HCT116 (cell line): ENCODE data around the gene RASSF3. TPM values are rescaled to one million over a fixed set of nuclear protein-coding genes. Genes with fewer than 3 reads are reported as not detected.

ENCODE experiments used
- ATAC-seq: fragments of 200-7000 bp; cut with Tn5 transposase; 2 replicates; pipeline ENCODE4 v1.9.1; 2020; ENCODE audit warnings: mild to moderate bottlenecking, moderate library complexity
- BruUV-seq: library from RNA; stranded (reverse); fragments of 400-500 nt; replicated peaks from 2 replicates; lab custom pipeline; 2021; lab: Mats Ljungman, UMichigan
- CTCF ChIA-PET: fragments of 300-600 bp; sonication (Branson Sonifier 250); formaldehyde crosslinking; loops from one replicate; lab custom pipeline; 2021; ENCODE audit warnings: antibody characterized with exemption; lab: Charles Lee
- POLR2A ChIA-PET: fragments of 300-600, 350-600 bp; sonication (Branson Sonifier 250); formaldehyde crosslinking; loops from one replicate; lab custom pipeline; 2021; ENCODE audit warnings: antibody characterized with exemption; lab: Charles Lee
- RAD21 ChIA-PET, 2 experiments: fragments of 300-600 bp; sonication (Branson Sonifier 250); formaldehyde crosslinking; loops; one replicate each; lab custom pipeline; 2023; ENCODE audit warnings: low total read pairs in 2 of 2; ENCODE audit not compliant: uncharacterized antibody in 2 of 2, unreplicated experiment in 2 of 2, low non-redundant PET in 1 of 2; lab: Charles Lee
- DNase-seq: peaks from one replicate; pipeline ENCODE4 v3.0.0-alpha.2; 2010; ENCODE audit warnings: low read depth, low spot score
- H2AFZ ChIP-seq: fragments of 200-600 bp; shearing (Covaris generic), sonication (generic); 2 replicates; pipeline ENCODE4 v1.6.1; 2017; ENCODE audit warnings: low read depth, mixed run types, mixed read lengths, antibody characterized with exemption, low read length; ENCODE audit not compliant: poor library complexity, severe bottlenecking
- H3K27ac ChIP-seq: 2 replicates; pipeline ENCODE4 v1.5.1; 2012; ENCODE audit warnings: low read depth, low read length
- H3K27me3 ChIP-seq: fragments of 200-600 bp; sonication (generic); 2 replicates; pipeline ENCODE4 v1.6.1; 2016; ENCODE audit warnings: mixed run types, low read length, mixed read lengths; ENCODE audit not compliant: insufficient read depth
- H3K36me3 ChIP-seq, 2 experiments: fragments of 200-500 bp in 1 of 2; fragments of 200-600 bp in 1 of 2; sonication (Bioruptor generic) in 1 of 2; sonication (generic) in 1 of 2; 2 replicates each; pipeline versions ENCODE4 v1.5.1 to v1.6.1; 2014 to 2016; ENCODE audit warnings: low read length in 2 of 2, inconsistent platforms in 1 of 2, mixed read lengths in 1 of 2, mixed run types in 1 of 2; ENCODE audit not compliant: insufficient read depth in 2 of 2, control insufficient read depth in 1 of 2
- H3K4me1 ChIP-seq, 2 experiments: fragments of 200-600 bp in 1 of 2; sonication (generic) in 1 of 2; 2 replicates each; pipeline versions ENCODE4 v1.5.1 to v1.6.1; 2012 to 2017; ENCODE audit warnings: low read length in 2 of 2, inconsistent platforms in 1 of 2, mild to moderate bottlenecking in 1 of 2, mixed read lengths in 1 of 2, mixed run types in 1 of 2, moderate library complexity in 1 of 2; ENCODE audit not compliant: insufficient read depth in 2 of 2, control insufficient read depth in 1 of 2
- H3K4me2 ChIP-seq: fragments of 200-600 bp; sonication (generic); 2 replicates; pipeline ENCODE4 v1.6.1; 2017; ENCODE audit warnings: mixed run types, low read length, mixed read lengths
- H3K4me3 ChIP-seq, 2 experiments: fragments of 200-600 bp in 1 of 2; sonication (generic) in 1 of 2; replicated peaks in 1 of 2; 2 replicates each; pipeline ENCODE4 v1.5.1; 2011 to 2016; ENCODE audit warnings: low read length in 2 of 2, control low read depth in 1 of 2, low read depth in 1 of 2, mild to moderate bottlenecking in 1 of 2, mixed read lengths in 1 of 2, mixed run types in 1 of 2
- H3K79me2 ChIP-seq: fragments of 200-600 bp; sonication (generic); 2 replicates; pipeline ENCODE4 v1.6.1; 2017; ENCODE audit warnings: mild to moderate bottlenecking, mixed run types, low read length, moderate library complexity, mixed read lengths; ENCODE audit not compliant: insufficient read depth
- H3K9ac ChIP-seq: fragments of 200-600 bp; sonication (generic); 2 replicates; pipeline ENCODE4 v1.6.1; 2016; ENCODE audit warnings: low read length, mixed read lengths
- H3K9me2 ChIP-seq: fragments of 200-600 bp; sonication (generic), shearing (Covaris generic); 2 replicates; pipeline ENCODE4 v1.6.1; 2017; ENCODE audit warnings: mixed run types, mild to moderate bottlenecking, moderate library complexity; ENCODE audit not compliant: insufficient read depth
- H3K9me3 ChIP-seq, 2 experiments: fragments of 200-500 bp in 1 of 2; fragments of 200-600 bp in 1 of 2; sonication (Bioruptor generic) in 1 of 2; sonication (generic) in 1 of 2; 2 replicates each; pipeline ENCODE4 v1.6.1; 2014 to 2017; ENCODE audit warnings: low read length in 2 of 2, mixed read lengths in 2 of 2, inconsistent platforms in 1 of 2, low read depth in 1 of 2, mild to moderate bottlenecking in 1 of 2, mixed run types in 1 of 2, moderate library complexity in 1 of 2; ENCODE audit not compliant: control insufficient read depth in 1 of 2, insufficient read depth in 1 of 2
- H4K20me1 ChIP-seq: fragments of 200-600 bp; sonication (generic), shearing (Covaris generic); 2 replicates; pipeline ENCODE4 v1.6.1; 2017; ENCODE audit warnings: mixed run types, mild to moderate bottlenecking, moderate library complexity; ENCODE audit not compliant: insufficient read depth
- CBX3 ChIP-seq: IDR thresholded peaks from 2 replicates; pipeline ENCODE4 v1.6.1; 2012; ENCODE audit warnings: low read depth
- CEBPB ChIP-seq: IDR thresholded peaks from 2 replicates; pipeline ENCODE4 v1.6.1; 2012; ENCODE audit warnings: low read depth
- CTCF ChIP-seq, 3 experiments: fragments of 200-600 bp in 1 of 3; sonication (generic) in 1 of 3; IDR thresholded peaks in 2 of 3; conservative IDR thresholded peaks in 1 of 3; 2 replicates each; pipeline ENCODE4 v1.5.1; 2012 to 2017; ENCODE audit warnings: low read depth in 2 of 3, low read length in 2 of 3, antibody characterized with exemption in 1 of 3, borderline replicate concordance in 1 of 3, control low read depth in 1 of 3, mild to moderate bottlenecking in 1 of 3, mixed read lengths in 1 of 3, mixed run types in 1 of 3, moderate library complexity in 1 of 3; ENCODE audit not compliant: insufficient read depth in 1 of 3
- FOSL1 ChIP-seq: IDR thresholded peaks from 2 replicates; pipeline ENCODE4 v1.6.1; 2012; ENCODE audit warnings: low read depth
- JUND ChIP-seq: IDR thresholded peaks from 2 replicates; pipeline ENCODE4 v1.6.1; 2012
- MAX ChIP-seq: IDR thresholded peaks from 2 replicates; pipeline ENCODE4 v1.6.1; 2012
- POLR2A ChIP-seq: IDR thresholded peaks from 2 replicates; pipeline ENCODE4 v1.7.0; 2011; ENCODE audit warnings: borderline replicate concordance; ENCODE audit not compliant: insufficient read depth, insufficient read length; ENCODE audit errors: extremely low read depth
- POLR2AphosphoS5 ChIP-seq: IDR thresholded peaks from 2 replicates; pipeline ENCODE4 v1.6.1; 2011; ENCODE audit warnings: mild to moderate bottlenecking, low read depth, low read length, moderate library complexity
- RAD21 ChIP-seq: IDR thresholded peaks from 2 replicates; pipeline ENCODE4 v1.6.1; 2012; ENCODE audit warnings: low read depth, mild to moderate bottlenecking
- SIN3A ChIP-seq: IDR thresholded peaks from 2 replicates; pipeline ENCODE4 v1.6.1; 2012; ENCODE audit warnings: low read depth
- SP1 ChIP-seq: IDR thresholded peaks from 2 replicates; pipeline ENCODE4 v1.6.1; 2012; ENCODE audit warnings: low read depth
- SRF ChIP-seq: IDR thresholded peaks from 2 replicates; pipeline ENCODE4 v1.6.1; 2012; ENCODE audit warnings: low read depth
- YY1 ChIP-seq: IDR thresholded peaks from 2 replicates; pipeline ENCODE4 v1.6.1; 2011; ENCODE audit warnings: low read length, low read depth, moderate library complexity, mild to moderate bottlenecking; ENCODE audit not compliant: insufficient replicate concordance; ENCODE audit errors: extremely low read depth
- intact Hi-C: fragments of 100-400 bp; cut with micrococcal nuclease; formaldehyde crosslinking; loops from 2 replicates; pipeline ENCODE4 v1.10.0; 2022
- total RNA-seq: library from RNA; stranded (reverse); gene quantifications from one replicate; pipeline ENCODE4 v1.2.1, GENCODE V29; 2021; ENCODE audit not compliant: unreplicated experiment
- TF ChIP-seq, protein P1 (sequence below): IDR thresholded peaks from 2 replicates; pipeline ENCODE4 v1.6.1; 2012; ENCODE audit warnings: low read depth
- TF ChIP-seq, protein P2 (sequence below): IDR thresholded peaks from 2 replicates; pipeline ENCODE4 v1.6.1; 2012

Gene RASSF3
- total RNA-seq, 1 experiment from 2014 or later = 67.1 TPM

- Histone ChIP-seq H3K9me3 (no peaks in the 10 kb centered on the region), H3K36me3 (no peaks in the 10 kb centered on the region), H3K27ac (peak overlapping the region; percentile 81), H3K79me2 (peaks cover 36% of the 10 kb centered on the region), H3K27me3 (no peaks in the 10 kb centered on the region), H2AFZ (peak overlapping the region; percentile 89), H3K9ac (peak overlapping the region; percentile 89), H3K4me3 (peak overlapping the region; percentile 89 to 96), H3K4me1 (peaks cover 13 to 40% of the 10 kb centered on the region in 2 experiments), H3K9me2 (no peaks in the 10 kb centered on the region), H3K4me2 (peak overlapping the region; percentile 91), H4K20me1 (no peaks in the 10 kb centered on the region)
- DNase-seq = peak; percentile 81
- ChIA-PET RAD21 (interaction anchor here in 1 of 2 experiments (0.6 to 1.8 kb wide), 2 partner anchors 88 to 90 kb away, joined by 4 to 5 read pairs; no protein-coding TSS in a partner anchor), POLR2A (interaction anchor here (0.6 to 2.0 kb wide), 9 partner anchors 17 to 205 kb away, joined by 3 to 5 read pairs (median 3); partner anchors contain the start of gene XPOT), CTCF (interaction anchor here (0.5 to 3.3 kb wide), 12 partner anchors 16 to 193 kb away, joined by 3 to 22 read pairs (median 4); no protein-coding TSS in a partner anchor)
- BruUV-seq = no TSS peak
- TF ChIP-seq YY1 (peak; percentile 60), SIN3A (peak; percentile 48; the same call in 1 of the 2 replicates), MAX (peak; percentile 44; the same call in 1 of the 2 replicates), CTCF (IDR thresholded peaks at IDR 0.05 in 2 of 3, conservative IDR thresholded peaks at IDR 0.05 in 1 of 3; ENCODE audit: borderline replicate concordance in 1 of 3, insufficient read depth in 1 of 3, low read depth in 2 of 3, low read length in 2 of 3) (0 out of 6 replicates have a peak, but pooled peaks of 1 of the 3 experiments have one; percentile 8), POLR2A (peak; percentile 57), CBX3 (0 out of 2 replicates have a peak, but pooled peaks have one; percentile 12), JUND (peak; percentile 73), RAD21 (peak; percentile 15), FOSL1 (peak; percentile 70), SRF (no peak), CEBPB (peak; percentile 11; the same call in 1 of the 2 replicates), SP1 (peak; percentile 42), POLR2AphosphoS5 (peak; percentile 43; the same call in 1 of the 2 replicates)
- TF ChIP-seq, protein P1, sequence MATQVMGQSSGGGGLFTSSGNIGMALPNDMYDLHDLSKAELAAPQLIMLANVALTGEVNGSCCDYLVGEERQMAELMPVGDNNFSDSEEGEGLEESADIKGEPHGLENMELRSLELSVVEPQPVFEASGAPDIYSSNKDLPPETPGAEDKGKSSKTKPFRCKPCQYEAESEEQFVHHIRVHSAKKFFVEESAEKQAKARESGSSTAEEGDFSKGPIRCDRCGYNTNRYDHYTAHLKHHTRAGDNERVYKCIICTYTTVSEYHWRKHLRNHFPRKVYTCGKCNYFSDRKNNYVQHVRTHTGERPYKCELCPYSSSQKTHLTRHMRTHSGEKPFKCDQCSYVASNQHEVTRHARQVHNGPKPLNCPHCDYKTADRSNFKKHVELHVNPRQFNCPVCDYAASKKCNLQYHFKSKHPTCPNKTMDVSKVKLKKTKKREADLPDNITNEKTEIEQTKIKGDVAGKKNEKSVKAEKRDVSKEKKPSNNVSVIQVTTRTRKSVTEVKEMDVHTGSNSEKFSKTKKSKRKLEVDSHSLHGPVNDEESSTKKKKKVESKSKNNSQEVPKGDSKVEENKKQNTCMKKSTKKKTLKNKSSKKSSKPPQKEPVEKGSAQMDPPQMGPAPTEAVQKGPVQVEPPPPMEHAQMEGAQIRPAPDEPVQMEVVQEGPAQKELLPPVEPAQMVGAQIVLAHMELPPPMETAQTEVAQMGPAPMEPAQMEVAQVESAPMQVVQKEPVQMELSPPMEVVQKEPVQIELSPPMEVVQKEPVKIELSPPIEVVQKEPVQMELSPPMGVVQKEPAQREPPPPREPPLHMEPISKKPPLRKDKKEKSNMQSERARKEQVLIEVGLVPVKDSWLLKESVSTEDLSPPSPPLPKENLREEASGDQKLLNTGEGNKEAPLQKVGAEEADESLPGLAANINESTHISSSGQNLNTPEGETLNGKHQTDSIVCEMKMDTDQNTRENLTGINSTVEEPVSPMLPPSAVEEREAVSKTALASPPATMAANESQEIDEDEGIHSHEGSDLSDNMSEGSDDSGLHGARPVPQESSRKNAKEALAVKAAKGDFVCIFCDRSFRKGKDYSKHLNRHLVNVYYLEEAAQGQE = no peak
- TF ChIP-seq, protein P2, sequence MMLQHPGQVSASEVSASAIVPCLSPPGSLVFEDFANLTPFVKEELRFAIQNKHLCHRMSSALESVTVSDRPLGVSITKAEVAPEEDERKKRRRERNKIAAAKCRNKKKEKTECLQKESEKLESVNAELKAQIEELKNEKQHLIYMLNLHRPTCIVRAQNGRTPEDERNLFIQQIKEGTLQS = no peak
- intact Hi-C loops = loop anchor here (1.0 to 10.0 kb wide), 4 partner anchors 60 to 154 kb away; partner anchors contain the start of gene TBK1
- ATAC-seq = peak; percentile 56
Observed at GRCh38 chr12:64608901-64609535, 1.3 kb upstream of the RASSF3 start.
